DLD1 (cell line): ENCODE results near the gene GLIS2.

Source experiments
- in situ Hi-C: cut with HindIII; loops from 2 replicates; pipeline ENCODE4 v1.10.0; 2017; ENCODE audit warnings: low sequenced_read_pairs

The GLIS2 gene

DNA sequence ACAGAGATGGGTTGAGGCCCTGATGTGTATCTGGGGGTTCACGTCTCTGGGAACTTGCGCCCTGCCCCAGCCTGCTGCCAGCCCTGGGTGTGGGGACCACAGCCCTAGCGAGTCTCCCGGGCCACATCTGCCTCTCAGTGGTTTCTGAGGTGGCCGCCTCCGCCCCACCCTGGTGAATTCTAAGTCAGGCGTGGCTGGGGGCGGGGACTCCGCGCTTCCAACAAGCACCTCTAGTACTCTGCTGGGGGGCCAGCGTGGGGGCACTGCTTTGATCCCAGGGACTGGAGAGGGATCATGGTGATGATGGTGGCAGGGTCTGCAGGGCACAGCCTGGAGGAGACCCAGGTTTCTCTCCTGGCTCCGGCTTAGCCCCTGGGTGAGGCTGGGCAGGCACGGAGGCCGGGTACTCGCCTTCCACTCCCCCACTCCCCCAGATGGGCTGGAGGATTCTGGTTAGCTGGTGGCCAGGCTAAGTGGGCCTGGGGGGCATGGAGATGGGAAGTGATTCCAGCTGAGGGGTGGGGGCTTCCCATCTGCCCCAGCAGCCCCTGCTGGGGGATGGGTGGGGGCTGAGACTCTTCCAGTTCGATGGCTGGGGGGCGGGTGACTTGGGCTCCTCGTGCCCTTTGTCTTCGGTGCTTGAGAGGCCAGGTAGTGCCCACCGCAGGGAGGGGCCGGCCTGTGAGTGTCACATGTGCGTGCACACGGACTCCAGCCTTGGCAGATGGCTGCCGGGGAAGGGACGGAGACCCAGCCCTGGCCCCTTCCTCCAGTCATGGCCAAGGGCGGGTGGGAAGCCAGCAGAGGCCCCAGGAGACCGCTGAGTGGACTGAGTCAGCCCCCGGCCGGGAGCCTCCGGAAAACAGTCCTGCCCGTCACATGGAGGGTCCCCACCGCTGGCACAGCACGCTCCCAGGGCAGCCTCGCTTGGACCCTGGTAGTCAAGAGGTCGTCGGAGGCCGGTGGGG, 3.9 kb downstream of the GLIS2 start:
- in situ Hi-C loops: no loop called here

GRCh38 chr16:4320571-4321137, 4.8 kb downstream of the GLIS2 start:
- in situ Hi-C loops: no loop called here

GRCh38 chr16:4321286-4322120, 5.6 kb downstream of the GLIS2 start:
- in situ Hi-C loops: no loop called here

DNA sequence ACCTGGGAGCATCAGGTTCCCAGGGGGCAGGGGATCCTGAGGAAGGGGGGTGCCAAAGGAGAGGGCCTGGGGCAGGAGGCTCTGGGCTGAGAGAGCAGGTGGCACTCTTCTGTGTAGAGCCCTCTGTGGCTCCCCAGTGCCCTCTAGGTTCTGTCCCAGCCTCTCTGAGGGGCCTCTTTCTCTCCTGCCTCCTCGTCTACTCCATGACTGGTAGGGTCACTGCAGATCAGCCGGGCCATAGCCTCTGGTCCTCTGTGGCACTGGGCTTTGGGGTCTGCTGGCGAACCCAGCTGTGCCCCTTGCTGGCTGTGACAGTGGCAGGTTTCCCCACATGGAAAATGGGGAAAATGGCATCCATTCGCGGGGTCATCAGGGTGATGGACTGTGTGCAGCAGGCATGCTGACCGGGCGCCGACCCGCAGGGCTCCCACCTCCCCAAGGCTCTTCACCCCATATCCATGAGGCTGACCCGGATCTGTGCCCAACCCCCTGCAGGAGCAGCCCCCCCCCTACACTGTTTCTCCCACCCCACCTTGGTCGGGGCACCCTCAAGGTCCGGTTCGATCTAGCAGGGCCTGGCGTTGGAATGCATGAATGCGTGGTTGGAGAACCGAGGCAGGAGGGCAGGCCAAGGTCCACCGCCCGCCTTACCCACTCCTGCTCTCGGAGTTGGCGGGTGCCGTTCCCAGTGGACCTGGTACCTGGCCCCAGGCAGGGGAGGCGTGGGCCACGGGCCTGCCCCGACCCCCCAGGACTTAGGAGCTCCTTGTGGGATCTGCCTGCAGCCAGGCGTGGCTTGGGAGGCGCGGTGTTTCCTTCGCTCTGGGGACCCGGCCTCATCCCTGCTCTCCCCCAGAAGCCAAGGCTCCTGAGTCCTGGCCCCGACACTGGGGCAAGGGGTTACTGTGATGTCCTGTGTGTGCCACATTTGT, 6.5 kb downstream of the GLIS2 start:
- in situ Hi-C loops: no loop called here

GRCh38 chr16:4323071-4323844, 7.4 kb downstream of the GLIS2 start:
- in situ Hi-C loops: no loop called here

DNA sequence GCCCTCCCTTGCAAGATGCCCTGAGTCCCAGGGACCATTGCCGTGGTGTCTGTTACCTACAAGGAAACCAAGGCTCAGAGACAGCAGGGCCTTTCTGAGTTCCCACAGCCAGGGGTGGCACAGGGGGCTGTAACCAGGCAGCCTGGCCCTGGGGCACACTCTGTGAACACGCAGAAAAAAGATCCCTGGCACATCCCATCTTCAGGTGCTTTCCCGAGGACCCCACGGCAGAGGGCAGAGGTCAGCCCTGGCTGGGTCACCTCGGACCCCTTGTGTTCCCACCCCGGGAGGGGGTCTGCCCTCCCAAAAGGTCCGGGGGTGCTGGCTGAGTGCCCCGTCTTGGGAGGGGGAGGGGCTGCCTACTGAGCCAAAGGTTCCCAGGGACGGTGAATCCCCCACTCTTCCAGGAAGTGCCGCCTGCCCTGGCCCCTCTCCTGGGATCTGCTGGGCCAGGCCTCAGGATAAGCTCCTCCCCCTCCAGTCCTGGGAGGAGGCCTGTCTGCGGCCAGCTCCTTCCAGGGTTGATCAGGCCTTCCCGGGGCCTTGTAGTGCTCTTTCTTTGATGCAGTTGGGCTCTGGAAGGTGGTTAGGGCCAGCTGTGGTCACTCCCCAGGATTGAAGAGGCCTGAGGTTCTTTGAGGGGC, 8.1 kb downstream of the GLIS2 start:
- in situ Hi-C loops: no loop called here

DNA sequence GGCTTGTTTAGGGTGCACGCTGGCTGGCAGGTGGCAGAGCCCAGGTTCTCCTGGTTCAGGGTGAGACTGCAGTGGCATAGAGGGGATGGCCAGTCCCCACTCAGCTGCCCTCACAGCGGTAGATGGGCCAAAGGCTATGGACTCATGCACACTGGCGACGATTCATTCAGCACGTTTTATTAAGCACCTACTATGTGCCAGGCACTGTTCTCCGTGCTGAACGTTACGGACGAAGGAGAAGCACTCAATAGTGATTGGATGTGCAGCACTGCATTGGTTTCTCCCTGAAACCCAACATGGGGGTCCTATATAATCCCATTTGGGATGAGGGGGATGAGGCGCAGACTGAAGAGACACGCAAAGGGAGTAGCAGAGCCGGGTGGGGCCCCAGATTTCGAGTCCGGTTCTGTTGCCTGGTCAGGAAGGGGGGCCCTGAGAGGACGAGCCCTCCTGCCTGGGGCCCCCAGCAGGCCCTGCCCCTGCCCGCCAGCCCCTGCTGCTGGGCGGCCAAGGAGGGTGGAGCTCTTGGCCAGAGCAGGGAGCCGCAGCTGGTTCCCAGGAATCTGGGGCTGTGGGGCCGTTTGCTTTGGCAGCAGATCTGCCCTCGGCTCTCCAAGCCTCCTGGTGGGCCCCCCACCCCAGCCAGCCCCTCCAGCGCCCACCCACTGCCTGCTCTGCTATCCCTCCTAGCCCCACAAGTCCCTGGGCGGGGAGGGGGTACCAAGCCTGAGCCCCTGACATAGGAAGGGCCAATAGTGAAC, 8.8 kb downstream of the GLIS2 start:
- in situ Hi-C loops: no loop called here

GRCh38 chr16:4325253-4325758, 9.4 kb downstream of the GLIS2 start:
- in situ Hi-C loops: no loop called here

DNA sequence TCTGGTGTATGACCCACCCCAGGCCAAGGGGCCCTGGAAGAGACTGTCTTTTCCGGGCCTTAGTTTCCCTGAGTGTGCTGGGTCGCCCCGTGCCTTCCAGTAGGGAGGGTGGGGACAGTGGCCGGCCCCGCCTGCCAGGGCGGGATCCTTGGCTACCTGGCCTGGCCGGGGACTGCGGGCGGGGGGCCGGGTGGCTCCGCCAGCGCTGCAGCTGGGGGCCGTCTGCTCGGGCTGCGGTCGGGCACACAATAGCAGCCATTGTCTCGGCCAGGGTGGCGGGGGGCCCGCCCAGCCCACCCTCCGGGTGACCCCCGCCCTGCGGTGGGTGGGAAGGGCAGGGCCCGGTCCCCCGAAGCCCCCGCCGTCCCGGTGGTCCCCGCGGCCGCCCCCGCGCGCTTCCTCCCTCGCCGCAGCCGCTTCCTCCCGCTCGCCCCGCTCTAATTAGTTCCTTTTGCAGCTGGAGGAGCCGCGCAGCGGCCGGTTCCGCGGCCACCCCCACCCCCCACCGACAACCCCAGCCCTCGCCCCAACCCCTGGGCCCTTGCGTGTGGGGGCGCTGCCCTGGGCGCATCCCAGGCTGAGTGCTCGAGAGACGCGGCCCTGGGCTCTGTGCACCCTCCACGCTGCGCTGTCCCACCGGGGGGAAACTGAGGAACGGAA, 11.6 kb downstream of the GLIS2 start:
- in situ Hi-C loops: no loop called here

DNA sequence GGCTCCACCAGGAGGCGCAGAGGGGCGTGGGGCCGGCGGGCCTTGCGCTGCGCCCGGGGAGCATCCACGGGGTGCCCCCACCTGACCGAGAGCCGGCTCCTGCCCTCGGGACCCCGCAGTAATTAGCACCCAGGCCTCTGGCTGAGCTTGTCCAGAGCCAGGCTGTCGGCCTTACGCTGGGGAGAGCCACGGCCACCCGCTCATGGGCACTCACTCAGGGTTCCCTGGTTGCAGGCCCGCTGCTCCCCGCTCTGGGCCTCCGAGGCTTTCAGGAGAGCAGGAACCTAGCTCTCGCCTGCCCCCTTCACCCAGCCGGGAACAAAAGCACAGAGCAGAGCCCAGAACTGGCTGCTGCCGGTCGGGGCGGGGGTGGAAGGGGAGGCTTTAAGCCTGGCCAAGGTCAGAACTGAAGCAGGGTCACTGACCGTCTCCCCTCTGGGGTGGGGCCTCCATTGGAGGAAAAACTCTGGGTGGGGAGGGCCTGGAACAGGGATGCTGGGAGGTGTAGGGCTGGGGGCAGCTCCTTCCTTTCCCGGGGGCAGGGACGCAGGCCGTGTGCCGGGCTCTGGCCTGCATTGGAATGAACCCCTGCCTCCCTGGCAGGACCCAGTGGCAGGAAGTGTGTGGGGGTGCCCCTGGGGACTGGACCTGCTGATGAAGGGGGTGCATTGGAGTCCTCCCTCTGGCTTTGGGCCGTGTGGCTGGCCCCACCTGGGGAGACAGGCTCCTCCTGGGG, 12.3 kb downstream of the GLIS2 start:
- in situ Hi-C loops: no loop called here

- in situ Hi-C loops: no loop called here
These were observed 13.2 kb downstream of the GLIS2 start for GRCh38 chr16:4328782-4329775.

- in situ Hi-C loops: no loop called here
These were observed 14.5 kb downstream of the GLIS2 start for GRCh38 chr16:4330277-4330874.

DNA sequence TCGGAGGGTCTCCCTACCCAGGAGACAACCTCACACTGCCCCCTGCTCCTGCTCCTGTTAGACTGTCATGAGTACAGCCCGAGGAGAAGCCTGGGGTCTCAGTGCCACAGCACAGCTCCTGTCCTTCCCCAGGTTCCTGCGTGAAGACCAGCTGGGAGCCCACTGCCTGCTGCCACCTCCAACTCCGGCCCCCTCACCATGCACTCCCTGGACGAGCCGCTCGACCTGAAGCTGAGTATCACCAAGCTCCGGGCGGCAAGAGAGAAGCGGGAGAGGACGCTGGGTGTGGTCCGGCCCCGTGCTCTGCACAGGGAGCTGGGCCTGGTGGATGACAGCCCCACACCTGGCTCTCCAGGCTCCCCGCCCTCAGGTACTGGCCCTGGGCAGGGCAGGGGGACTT, 16.2 kb downstream of the GLIS2 start:
- in situ Hi-C loops: no loop called here

DNA sequence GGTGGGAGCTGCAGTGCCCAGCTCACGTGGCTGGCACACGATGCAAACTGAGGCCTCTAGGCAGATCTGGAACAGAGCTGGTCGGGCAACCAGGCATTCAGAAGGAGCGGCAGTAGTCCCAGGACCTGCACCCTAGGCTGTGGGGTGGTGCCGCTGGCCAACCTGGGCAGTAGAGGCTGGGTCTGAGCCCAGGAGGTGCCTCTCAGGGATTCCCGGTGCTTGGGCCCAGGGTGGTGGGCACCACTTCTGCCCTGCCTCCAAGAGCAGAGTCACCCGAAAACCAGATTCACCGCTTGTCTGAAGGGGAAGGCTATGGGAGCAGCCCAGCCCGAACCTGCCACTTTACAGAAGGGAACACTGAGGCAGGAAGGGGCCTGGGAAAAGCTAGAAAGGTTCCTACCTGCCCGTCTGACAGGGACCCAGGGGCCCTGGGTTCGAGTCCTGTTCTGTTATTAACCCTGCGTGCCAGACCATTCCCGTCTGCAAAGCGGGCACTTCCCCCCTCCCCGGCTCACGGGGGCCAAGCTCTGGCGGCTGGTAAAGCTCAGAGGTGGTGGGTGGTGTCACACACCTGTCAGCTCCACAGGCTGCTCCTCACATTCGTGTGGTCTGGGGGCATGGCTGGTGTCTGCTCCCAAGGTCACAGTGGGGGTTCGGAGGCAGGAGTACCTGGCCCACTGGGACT, 16.9 kb downstream of the GLIS2 start:
- in situ Hi-C loops: no loop called here

GRCh38 chr16:4333308-4333638, 17.4 kb downstream of the GLIS2 start:
- in situ Hi-C loops: no loop called here
